ENCODE measurements around the gene SORBS1. TPM values are rescaled to one million over a fixed set of nuclear protein-coding genes. Genes with fewer than 3 reads are reported as not detected.

Gene SORBS1
- total and polyA plus RNA-seq, 2 donors (not counting 3 experiments of a cell fraction or from before 2014, with no cell fraction given): 2.0 to 7.9 TPM

DNA sequence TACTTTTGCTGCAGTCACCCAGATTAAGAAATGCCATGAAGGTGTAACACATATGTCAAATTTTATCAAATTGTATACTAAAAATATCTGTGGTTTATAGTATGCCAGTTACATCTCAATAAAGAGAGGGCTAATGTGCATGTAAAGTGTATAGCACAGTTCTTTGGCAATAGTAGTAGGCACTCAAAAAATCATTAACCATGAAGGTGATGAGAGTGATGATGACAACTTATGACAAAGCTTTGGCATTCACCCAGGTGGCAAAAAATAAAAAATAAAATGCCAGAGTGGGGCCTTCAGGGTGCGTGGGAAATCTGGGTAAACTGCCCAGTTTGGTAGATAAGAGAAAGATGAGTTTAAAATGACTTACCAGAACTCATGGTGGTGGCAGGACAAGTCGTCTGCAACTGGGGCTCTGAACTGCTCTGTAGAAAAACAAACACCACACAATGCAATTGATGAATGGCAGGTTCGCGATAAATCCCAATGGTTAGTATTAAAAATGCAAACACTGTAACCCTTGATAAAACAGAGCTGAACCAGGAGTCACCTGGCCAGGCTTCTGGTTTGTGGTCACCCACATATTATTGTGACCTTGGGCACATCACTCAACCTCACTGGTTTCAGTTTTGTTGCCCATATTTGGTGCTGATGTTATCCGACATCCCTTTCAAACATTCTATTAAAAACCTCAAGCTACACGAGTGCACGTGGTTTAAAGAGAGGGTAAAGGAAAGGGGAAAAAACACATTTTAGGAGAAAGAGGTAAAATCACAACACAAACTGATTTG, 120.2 kb downstream of the SORBS1 start:
- no peaks in the 10 kb centered on the region for H3K79me2 ChIP-seq (ENCODE audit: control insufficient read depth, insufficient read depth, low read length)
- ChIA-PET CTCF (interaction anchor here (0.8 to 1.3 kb wide), 4 partner anchors 11 to 160 kb away, joined by 3 to 8 read pairs (median 4); no protein-coding TSS in a partner anchor), POLR2A (no interaction called here)
- DNase-seq (ENCODE audit: low read depth, low spot score): no peak
- H3K9me3 ChIP-seq (replicated peaks; ENCODE audit: control insufficient read depth, insufficient read depth, low read length): no peaks in the 10 kb centered on the region
- no TSS peak for BruUV-seq (replicated peaks)
- H3K4me1 ChIP-seq (ENCODE audit: control insufficient read depth, extremely low read depth, insufficient read depth, low read length): peaks cover 12% of the 10 kb centered on the region
- intact Hi-C loops (cut with micrococcal nuclease) (no loop called here), dilution Hi-C loops (cut with MboI; ENCODE audit: extremely low pct_ligation_motif_present, low sequenced_read_pairs) (no loop called here)
- no peak overlapping the region for H3K27ac ChIP-seq (ENCODE audit: insufficient read depth, low read depth, low read length)
- H3K4me3 ChIP-seq (replicated peaks in 1 of 3; ENCODE audit: insufficient read depth in 1 of 3, low read depth in 1 of 3, low read length in 3 of 3): no peak overlapping the region
- TF ChIP-seq, protein P1, sequence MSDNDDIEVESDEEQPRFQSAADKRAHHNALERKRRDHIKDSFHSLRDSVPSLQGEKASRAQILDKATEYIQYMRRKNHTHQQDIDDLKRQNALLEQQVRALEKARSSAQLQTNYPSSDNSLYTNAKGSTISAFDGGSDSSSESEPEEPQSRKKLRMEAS (IDR thresholded peaks at IDR 0.05; ENCODE audit: insufficient read depth, insufficient read length): no peak
- TF ChIP-seq POLR2AphosphoS5 (IDR thresholded peaks at IDR 0.05; ENCODE audit: insufficient read depth, low read depth, low read length): no peak
- TF ChIP-seq POLR2A (IDR thresholded peaks at IDR 0.05; ENCODE audit: low read depth, low read length): no peak
- TF ChIP-seq GATA2 (IDR thresholded peaks at IDR 0.05; ENCODE audit: insufficient read depth, insufficient read length, low read depth, low read length): no peak
- no peak for TF ChIP-seq FOS (IDR thresholded peaks at IDR 0.05; ENCODE audit: borderline replicate concordance, insufficient read depth, low read length)
- TF ChIP-seq JUN (IDR thresholded peaks at IDR 0.05; ENCODE audit: borderline replicate concordance, insufficient read depth, insufficient read length, low read depth): no peak
- no peak for TF ChIP-seq CTCF (IDR thresholded peaks at IDR 0.05; ENCODE audit: extremely low read depth in 1 of 2, insufficient read depth in 1 of 2, low read depth in 1 of 2, low read length in 2 of 2)
- TF ChIP-seq EZH2 (IDR thresholded peaks at IDR 0.05; ENCODE audit: borderline replicate concordance, low read depth, low read length, severe bottlenecking): no peak
- TF ChIP-seq MYC (IDR thresholded peaks at IDR 0.05; ENCODE audit: low read depth, low read length): no peak
- H3K9ac ChIP-seq (replicated peaks; ENCODE audit: extremely low read depth, insufficient read depth, low read length): no peak overlapping the region
- FAIRE-seq: no peak
- no peaks in the 10 kb centered on the region for H3K27me3 ChIP-seq (ENCODE audit: control insufficient read depth in 2 of 2, insufficient read depth in 2 of 2, low read length in 2 of 2)
- H2AFZ ChIP-seq (ENCODE audit: low read depth, low read length): no peak overlapping the region
- no peak overlapping the region for H3K4me2 ChIP-seq (ENCODE audit: insufficient read depth, low read length)
- no peaks in the 10 kb centered on the region for H3K36me3 ChIP-seq (ENCODE audit: control insufficient read depth in 2 of 2, extremely low read depth in 1 of 2, insufficient read depth in 2 of 2, low read length in 2 of 2)
- no peaks in the 10 kb centered on the region for H3K9me1 ChIP-seq (replicated peaks; ENCODE audit: control insufficient read depth, extremely low read depth, insufficient read depth, low read length)
- no peaks in the 10 kb centered on the region for H4K20me1 ChIP-seq (replicated peaks; ENCODE audit: control insufficient read depth, extremely low read depth, insufficient read depth, low read length)

All from endothelial cell of umbilical vein (primary cell).